Natural killer cell treated with Interleukin-12 subunit alpha and Interleukin-12 subunit beta and Interleukin-15 and Interleukin-18, amount 100 ng/mL, for 72 hours (primary cell): Measurements from ENCODE around the gene AXL. TPM values are rescaled to one million over a fixed set of nuclear protein-coding genes. Genes with fewer than 3 reads are reported as not detected.
"Not testable (repeated sequence)": the region's sequence is repeated elsewhere in the genome, so short reads cannot be mapped to it uniquely, and the experiment has no call there.

Experiments used
- ATAC-seq, 2 donors: fragments of 150-1000 bp; cut with Tn5 transposase in 1 of 2; sonication (Bioruptor Pico), chemical (Tn5 transposase) in 1 of 2; 2 replicates each; pipeline ENCODE4 v1.10.0; 2021
- DNase-seq: peaks from one replicate; pipeline ENCODE4 v3.0.0; 2022; ENCODE audit warnings: low spot score
- H3K27ac Mint-ChIP-seq, 2 donors: 1 replicate in 1 of 2; 2 replicates in 1 of 2; pipeline ENCODE4 v1.8.0; 2022; ENCODE audit warnings: mixed read lengths in 2 of 2, mild to moderate bottlenecking in 1 of 2, moderate library complexity in 1 of 2
- H3K27me3 Mint-ChIP-seq, 2 donors: 1 replicate in 1 of 2; 2 replicates in 1 of 2; pipeline ENCODE4 v1.8.0; 2022; ENCODE audit warnings: mixed read lengths in 2 of 2
- H3K36me3 Mint-ChIP-seq: one replicate; pipeline ENCODE4 v1.8.0; 2022; ENCODE audit warnings: mixed read lengths
- H3K4me1 Mint-ChIP-seq, 2 donors: 1 replicate in 1 of 2; 2 replicates in 1 of 2; pipeline ENCODE4 v1.8.0; 2022; ENCODE audit warnings: low read depth in 2 of 2, mixed read lengths in 2 of 2, mild to moderate bottlenecking in 1 of 2
- H3K4me3 Mint-ChIP-seq: one replicate; pipeline ENCODE4 v1.8.0; 2022; ENCODE audit warnings: mixed read lengths
- H3K9me3 Mint-ChIP-seq: 2 replicates; pipeline ENCODE4 v1.8.0; 2022; ENCODE audit warnings: mixed read lengths
- total RNA-seq, 2 donors: library from RNA; stranded (reverse); gene quantifications; one replicate each; pipeline ENCODE4 v1.2.3, GENCODE V29; 2022

AXL gene
- total RNA-seq, 2 donors from 2014 or later = not detected

DNA sequence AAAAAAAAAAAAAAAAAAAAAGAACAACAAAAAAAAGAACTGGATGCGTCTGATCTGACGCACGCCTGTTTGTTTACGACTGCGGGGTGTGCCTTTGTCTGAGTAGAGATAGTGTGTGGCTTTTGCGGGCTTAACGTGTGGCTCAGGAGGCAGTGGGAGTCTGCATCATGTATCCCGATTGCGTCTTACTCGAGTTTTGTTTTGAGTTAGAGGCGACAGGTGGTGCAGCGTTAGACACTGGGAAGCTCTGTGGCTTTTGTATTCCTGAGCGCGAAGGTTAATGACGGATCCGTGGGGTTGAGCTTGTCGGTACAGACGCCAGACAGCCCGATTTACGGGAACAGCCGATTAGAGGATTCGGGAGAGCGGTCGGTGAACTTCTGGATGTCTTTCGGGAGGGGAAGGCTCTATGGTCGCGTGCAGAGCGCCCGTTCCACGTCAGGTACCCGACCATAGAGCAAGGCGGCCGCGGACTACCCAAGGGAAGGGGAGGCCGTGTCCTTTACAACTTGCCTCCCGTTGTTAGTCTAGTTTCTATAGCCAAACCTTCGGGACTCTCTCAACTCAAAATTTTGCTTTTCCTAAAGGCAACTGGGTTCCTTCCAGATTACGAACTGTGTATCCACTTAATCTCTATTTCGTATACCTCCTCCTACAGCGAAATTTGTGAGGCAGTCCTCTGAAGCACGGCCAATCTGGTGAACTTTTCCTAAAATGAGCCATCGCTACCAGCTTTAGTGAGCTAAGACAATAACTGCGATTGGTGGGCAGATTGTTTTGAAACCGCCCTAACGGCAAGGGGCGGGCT lies 44.2 kb downstream of the AXL start:
- Mint-ChIP-seq H3K4me3 (peak overlapping the region; percentile 95), H3K27ac (peak overlapping the region; percentile 98), H3K4me1 (peaks cover 45 to 46% of the 10 kb centered on the region in 2 donors), H3K27me3 (no peaks in the 10 kb centered on the region), H3K36me3 (peaks cover 15% of the 10 kb centered on the region), H3K9me3 (no peaks in the 10 kb centered on the region)
- ATAC-seq (peak; percentile 3 to 29), DNase-seq (peak; percentile 67)

DNA sequence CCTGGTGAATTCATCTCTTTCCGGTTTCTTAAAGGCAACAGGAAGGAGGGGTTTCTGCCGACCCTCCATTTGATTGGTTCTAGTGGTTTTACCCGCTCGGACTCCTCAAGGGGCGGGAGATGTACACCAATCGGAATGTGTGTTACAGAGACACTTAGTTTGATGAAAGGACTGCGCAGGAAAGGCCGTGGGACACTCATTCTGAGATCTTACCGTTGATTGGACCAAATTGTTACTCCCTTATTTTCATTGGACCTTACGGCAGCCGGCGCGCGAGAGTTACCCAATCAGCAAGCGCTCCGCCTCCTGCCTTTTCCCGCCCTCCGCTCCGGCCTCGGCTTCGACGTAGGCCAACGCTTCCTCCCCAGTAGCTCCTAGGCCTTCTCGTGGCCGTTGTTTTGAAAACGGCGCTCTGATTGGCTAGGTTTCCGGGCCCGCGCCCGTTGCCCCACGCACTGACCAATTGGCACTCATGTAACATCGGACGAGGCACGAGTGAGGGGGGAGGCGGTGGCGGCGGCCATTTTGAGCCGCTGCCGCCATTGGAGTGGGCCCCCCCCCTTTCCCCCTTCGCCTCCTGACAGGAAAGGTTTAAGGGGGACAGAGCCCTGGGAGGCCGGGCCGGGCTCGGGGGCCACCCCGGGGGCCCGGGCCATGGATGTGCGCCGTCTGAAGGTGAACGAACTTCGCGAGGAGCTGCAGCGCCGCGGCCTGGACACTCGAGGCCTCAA lies 45.0 kb downstream of the AXL start, which contains the start of gene HNRNPUL1:
HNRNPUL1 (plus strand) TSS at position 523 of the 731 bp plus-strand sequence; CDS start at position 655, 132 bp downstream.
- H3K4me3 Mint-ChIP-seq = peak within 1 kb of the TSS; percentile 95
- no peaks in the 10 kb centered on the region for H3K9me3 Mint-ChIP-seq
- H3K27me3 Mint-ChIP-seq = no peaks in the 10 kb centered on the region
- H3K27ac Mint-ChIP-seq = peak within 1 kb of the TSS; percentile 98
- H3K4me1 Mint-ChIP-seq = peaks cover 45 to 46% of the 10 kb centered on the region in 2 donors
- peak; percentile 87 to 91 for ATAC-seq
- peak; percentile 99 for DNase-seq
- peaks cover 15% of the 10 kb centered on the region for H3K36me3 Mint-ChIP-seq

DNA sequence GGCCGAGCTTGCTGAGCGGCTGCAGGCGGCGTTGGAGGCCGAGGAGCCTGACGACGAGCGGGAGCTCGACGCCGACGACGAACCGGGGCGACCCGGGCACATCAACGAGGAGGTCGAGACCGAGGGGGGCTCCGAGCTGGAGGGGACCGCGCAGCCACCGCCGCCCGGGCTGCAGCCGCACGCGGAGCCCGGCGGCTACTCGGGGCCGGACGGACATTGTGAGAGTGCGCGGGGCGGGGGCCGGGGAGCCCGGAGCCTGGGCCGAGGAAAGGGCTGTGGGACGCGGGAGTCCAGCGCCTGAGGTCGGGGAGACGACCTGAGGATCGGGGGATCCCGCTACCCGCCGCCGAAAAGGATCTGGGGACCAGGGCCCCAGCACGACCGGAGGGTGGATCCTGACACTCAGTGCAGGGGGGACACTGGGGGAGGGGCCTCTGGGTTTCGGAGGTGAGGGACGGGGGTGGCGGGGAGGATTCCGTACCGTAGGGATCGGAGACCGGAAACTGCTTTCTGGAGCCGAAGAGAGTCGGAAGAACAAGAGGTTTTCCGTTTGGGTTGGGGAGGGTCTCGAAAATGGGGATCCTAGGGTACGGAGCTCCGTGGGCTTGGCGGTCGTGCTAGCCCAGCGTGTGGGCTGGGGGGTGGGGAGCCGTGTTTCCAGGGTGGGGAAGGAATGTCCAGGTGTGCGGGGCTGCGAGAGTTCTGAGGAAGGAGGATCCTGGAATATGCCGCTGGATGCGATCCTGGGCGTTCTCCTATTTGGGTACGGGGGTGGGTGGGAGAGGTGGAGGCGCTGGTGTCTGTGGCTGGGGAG lies 45.8 kb downstream of the AXL start:
- ATAC-seq = no peak
- no peaks in the 10 kb centered on the region for H3K27me3 Mint-ChIP-seq
- H3K27ac Mint-ChIP-seq = peak overlapping the region; percentile 98

DNA sequence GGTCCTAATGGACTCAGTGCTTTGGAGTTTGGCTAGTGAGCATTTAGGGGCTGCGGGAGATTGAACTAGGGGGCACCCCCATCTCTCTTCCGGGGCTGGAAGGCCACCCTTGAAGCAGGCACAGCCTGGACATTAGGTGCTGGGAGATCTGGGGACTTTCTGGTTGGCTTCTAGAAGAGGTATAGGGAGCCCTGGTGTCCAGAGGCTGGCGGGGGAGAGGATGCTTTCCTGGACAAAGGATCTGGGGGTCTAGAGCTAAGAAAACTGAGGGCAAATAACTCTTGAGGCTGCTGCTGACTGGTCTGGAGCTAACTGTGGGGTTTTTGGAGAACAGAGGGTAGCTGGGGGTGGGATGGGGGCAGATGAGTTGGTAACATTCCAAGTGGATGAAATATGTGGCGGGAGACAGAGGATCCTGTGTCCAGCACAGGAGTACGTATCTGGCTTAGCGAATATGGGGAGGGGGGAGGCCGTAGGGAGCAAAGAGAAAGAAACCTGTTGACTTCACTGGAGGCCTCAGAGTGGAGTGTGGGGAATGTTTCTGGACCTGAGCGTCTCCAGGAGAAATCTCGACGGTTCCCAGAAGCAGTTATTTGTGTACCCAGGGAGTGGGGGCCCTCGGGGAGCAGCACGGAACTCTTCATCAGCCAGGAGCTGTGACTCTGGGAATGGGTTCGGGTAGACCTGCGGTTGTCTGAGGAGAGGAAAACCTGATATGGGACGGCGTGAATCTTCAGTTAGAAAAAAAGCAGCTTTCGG lies 46.6 kb downstream of the AXL start:
- no peaks in the 10 kb centered on the region for H3K27me3 Mint-ChIP-seq
- H3K9me3 Mint-ChIP-seq = no peaks in the 10 kb centered on the region
- DNase-seq (no peak), ATAC-seq (no peak)
- H3K36me3 Mint-ChIP-seq = peaks cover 15% of the 10 kb centered on the region
- H3K4me3 Mint-ChIP-seq = peak overlapping the region; percentile 95
- peak overlapping the region; percentile 98 for H3K27ac Mint-ChIP-seq
- peaks cover 45 to 46% of the 10 kb centered on the region in 2 donors for H3K4me1 Mint-ChIP-seq

More for the DNA sequence above, 45.8 kb downstream of the AXL start:
- DNase-seq = peak; percentile 70
- H3K4me1 Mint-ChIP-seq = peaks cover 45 to 46% of the 10 kb centered on the region in 2 donors
- peak overlapping the region; percentile 95 for H3K4me3 Mint-ChIP-seq
- H3K36me3 Mint-ChIP-seq = peaks cover 15% of the 10 kb centered on the region
- H3K9me3 Mint-ChIP-seq = no peaks in the 10 kb centered on the region

DNA sequence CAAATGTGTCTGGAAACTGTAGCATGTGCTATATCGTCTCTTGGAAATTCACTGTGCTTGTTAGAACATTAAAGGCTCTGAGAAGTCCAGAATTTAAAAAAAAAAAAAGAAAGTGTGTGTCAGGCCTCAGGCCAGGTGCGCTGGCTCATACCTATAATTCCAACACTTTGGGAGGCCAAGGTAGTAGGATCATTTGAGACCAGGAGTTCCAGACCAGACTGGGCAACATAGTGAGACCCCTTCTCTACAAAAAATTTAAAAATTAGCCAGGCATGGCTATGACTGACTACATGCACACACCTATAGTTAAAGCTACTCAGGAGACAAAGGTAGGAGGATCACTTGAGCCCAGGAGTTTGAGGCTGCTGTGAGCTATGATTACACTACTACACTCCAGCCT lies 50.0 kb downstream of the AXL start:
- Mint-ChIP-seq H3K27ac (no peak overlapping the region), H3K4me1 (peaks cover 27 to 30% of the 10 kb centered on the region in 2 donors), H3K9me3 (no peaks in the 10 kb centered on the region), H3K27me3 (no peaks in the 10 kb centered on the region), H3K4me3 (no peak overlapping the region), H3K36me3 (peaks cover 32% of the 10 kb centered on the region)
- DNase-seq (no peak), ATAC-seq (no peak)

DNA sequence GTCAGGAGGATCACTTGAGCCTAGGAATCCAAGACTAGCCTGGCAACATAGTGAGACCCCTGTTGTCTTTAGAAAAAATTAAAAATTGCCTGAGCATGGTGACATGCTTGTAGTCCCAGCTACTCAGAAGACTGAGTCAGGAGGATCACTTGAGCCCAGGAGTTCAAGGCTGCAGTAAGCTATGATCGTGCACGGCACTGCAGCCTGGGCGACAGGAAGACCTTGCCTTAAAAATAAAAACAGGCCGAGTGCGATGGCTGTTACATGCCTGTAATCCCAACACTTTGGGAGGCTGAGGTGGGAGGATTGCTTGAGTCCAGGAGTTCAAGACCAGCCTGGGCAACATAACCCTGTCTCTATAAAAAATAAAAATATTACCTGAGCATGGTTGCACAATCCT lies 50.5 kb downstream of the AXL start:
- Mint-ChIP-seq H3K27ac (no peak overlapping the region), H3K9me3 (no peaks in the 10 kb centered on the region), H3K4me3 (no peak overlapping the region), H3K4me1 (peaks cover 27 to 30% of the 10 kb centered on the region in 2 donors), H3K36me3 (peaks cover 35% of the 10 kb centered on the region), H3K27me3 (no peaks in the 10 kb centered on the region)
- ATAC-seq (no peak), DNase-seq (no peak)

DNA sequence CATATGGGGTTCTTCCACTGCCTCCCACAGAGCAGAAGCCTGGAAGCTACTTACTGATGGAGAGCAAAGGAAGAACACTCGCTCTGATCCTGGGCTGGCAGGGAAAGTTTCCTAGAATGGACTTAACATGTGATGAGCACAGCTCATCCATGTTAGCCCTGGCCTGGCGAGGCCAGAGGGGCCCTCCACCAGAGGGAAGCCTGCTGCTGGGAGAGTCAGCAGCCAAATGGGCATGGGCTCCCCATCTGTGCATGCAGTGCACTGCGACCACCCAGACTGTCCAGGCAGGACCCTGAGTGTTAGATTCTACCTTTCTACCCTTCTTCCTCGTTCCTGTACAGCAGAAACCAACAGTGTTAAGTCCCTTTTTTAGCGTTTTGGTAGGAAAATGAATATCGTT lies 54.1 kb downstream of the AXL start:
- H3K27ac Mint-ChIP-seq = peak overlapping the region in 1 of 2 donors; percentile 11
- peaks cover 26% of the 10 kb centered on the region for H3K36me3 Mint-ChIP-seq
- peaks cover 0 to 14% of the 10 kb centered on the region in 2 donors for H3K4me1 Mint-ChIP-seq
- H3K4me3 Mint-ChIP-seq = no peak overlapping the region
- no peaks in the 10 kb centered on the region for H3K27me3 Mint-ChIP-seq
- DNase-seq = no peak
- ATAC-seq = peak in 1 of 2 donors; percentile 9
- no peaks in the 10 kb centered on the region for H3K9me3 Mint-ChIP-seq

DNA sequence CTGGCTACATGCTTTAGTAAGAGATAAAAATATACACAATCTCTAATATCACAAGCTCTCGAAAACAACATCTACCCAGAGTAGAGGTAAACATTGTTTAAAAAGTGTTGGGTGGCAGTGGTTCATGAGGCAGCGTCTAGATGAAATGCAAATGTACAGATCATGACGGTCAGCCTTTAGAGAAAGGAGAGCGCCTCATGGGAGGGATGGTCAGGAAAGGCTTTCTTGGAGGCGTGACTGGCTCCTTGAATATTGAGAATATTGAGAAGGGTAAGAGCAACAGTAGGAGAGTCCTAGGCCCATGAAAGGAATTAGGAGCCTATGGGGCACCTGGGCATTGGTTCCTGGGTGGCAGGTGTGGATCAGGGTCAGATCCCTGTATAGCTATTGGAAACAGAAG lies 55.8 kb downstream of the AXL start:
- Mint-ChIP-seq H3K36me3 (peaks cover 38% of the 10 kb centered on the region), H3K27ac (no peak overlapping the region), H3K4me1 (peaks cover 0 to 13% of the 10 kb centered on the region in 2 donors), H3K4me3 (no peak overlapping the region), H3K9me3 (no peaks in the 10 kb centered on the region), H3K27me3 (no peaks in the 10 kb centered on the region)
- ATAC-seq (no peak), DNase-seq (no peak)

DNA sequence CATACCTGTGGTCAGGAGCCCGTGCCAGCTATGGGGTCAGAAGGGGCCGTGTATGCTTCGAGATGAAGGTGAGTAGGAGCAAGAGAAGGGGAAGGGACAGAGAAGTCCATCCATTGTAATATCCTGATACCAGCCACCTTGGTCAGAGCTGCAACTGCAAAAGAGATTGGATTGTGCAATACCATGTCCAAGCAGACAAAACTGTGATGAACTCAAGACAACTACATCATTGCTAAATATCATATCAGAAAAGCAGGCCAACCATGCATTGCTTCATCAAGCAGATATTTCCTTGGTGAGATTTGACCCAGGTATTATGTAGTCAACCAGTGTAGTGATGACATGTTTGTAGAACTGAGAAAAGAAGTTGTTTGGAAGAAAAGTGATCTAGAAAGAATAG lies 57.2 kb downstream of the AXL start:
- peak overlapping the region in 1 of 2 donors; percentile 42 for H3K27ac Mint-ChIP-seq
- no peak overlapping the region for H3K4me3 Mint-ChIP-seq
- peaks cover 47% of the 10 kb centered on the region for H3K36me3 Mint-ChIP-seq
- H3K27me3 Mint-ChIP-seq = no peaks in the 10 kb centered on the region
- peaks cover 0 to 13% of the 10 kb centered on the region in 2 donors for H3K4me1 Mint-ChIP-seq
- DNase-seq (no peak), ATAC-seq (peak in 1 of 2 donors; percentile 60)
- no peaks in the 10 kb centered on the region for H3K9me3 Mint-ChIP-seq

DNA sequence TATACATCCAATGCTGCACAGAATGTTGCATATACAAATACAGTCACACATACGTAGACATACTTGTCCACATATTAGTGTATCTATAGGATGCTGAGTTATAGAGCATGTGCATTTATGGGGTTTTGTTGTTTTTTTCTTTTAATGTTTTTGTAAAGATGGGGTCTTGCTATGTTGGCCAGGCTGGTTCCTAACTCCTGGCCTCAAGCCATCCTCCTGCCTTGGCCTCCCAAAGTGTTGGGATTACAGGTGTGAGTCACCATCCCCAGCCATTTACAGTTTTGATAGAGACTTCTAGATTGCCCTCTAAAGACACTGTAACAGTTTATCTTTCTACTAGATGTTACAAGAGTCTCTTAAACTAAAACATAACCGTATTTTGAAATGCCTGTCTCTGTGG lies 59.5 kb downstream of the AXL start:
- Mint-ChIP-seq H3K27me3 (no peaks in the 10 kb centered on the region), H3K27ac (no peak overlapping the region), H3K4me1 (peaks cover 0 to 10% of the 10 kb centered on the region in 2 donors), H3K36me3 (peaks cover 35% of the 10 kb centered on the region), H3K9me3 (no peaks in the 10 kb centered on the region), H3K4me3 (no peak overlapping the region)
- DNase-seq (no peak), ATAC-seq (no peak)

DNA sequence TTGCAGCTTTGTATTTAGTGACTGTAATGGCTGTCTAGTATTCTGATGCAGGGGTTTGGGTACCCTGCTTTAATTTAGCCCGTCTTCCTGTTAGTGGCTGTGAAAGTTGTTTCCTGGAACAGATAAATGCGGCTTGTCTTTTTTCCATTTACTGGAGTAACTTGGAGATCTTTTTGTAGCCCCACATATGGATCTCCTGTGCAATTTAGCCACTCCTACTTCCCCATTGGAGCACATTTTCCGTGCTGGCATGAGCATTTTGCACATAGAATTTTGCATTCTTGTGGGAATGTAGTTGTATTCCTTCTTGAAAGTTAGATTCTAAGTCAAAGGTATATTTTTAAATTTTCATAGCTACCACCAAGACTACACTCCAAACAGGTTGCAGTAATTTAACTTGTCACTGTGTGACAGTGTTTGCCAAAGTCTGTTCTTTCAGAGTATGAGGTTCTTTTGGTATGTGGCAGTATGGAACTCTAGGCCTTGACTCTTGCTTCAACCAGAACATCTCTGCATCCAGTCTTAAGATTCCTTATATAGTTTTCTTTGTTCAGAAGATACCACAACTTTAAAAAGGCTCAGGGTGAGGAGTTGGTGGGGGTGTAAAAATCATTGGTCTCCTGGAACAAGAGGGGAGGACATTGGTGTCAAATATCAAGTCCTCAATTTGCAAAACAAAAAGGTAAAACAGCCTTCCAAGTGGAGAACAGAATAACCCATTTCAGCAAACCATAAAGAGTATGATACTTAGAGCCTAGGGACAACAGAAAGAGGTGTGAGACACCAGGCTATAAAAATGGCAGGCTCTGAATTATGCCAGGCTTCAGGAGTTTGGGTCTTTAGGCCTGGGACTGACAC lies 69.9 kb downstream of the AXL start:
- no peak overlapping the region for H3K4me3 Mint-ChIP-seq
- no peaks in the 10 kb centered on the region for H3K27me3 Mint-ChIP-seq
- H3K27ac Mint-ChIP-seq = peak overlapping the region in 1 of 2 donors; percentile 62
- DNase-seq (no peak), ATAC-seq (no peak)
- no peaks in the 10 kb centered on the region for H3K9me3 Mint-ChIP-seq
- H3K4me1 Mint-ChIP-seq = peaks cover 0 to 2% of the 10 kb centered on the region in 2 donors
- H3K36me3 Mint-ChIP-seq = peaks cover 9% of the 10 kb centered on the region

DNA sequence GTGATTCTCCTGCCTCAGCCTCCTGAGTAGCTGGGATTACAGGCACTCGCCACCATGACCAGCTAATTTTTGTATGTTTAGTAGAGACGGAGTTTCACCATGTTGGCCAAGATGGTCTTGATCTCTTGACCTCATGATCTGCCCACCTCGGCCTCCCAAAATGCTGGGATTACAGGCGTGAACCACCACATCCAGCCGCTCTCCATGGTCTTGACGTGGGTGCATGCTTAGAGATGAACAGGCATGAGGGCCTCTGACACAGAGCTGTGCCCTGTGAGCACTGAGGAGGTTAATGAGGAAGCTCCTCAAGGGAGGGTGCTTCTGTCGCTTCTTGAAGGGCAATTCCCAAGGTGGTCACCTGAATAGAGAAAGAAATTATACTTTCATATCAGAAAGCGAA lies 70.8 kb downstream of the AXL start:
- not testable (repeated sequence) for H3K4me3 Mint-ChIP-seq, H3K9me3 Mint-ChIP-seq, H3K4me1 Mint-ChIP-seq, DNase-seq, ATAC-seq, H3K27me3 Mint-ChIP-seq
- Mint-ChIP-seq H3K27ac (peak overlapping the region in 1 of 2 donors; percentile 14), H3K36me3 (peaks cover 13% of the 10 kb centered on the region)
